Measurements from ENCODE around the gene SERPINB1. TPM values are rescaled to one million over a fixed set of nuclear protein-coding genes. Genes with fewer than 3 reads are reported as not detected.
A peak's percentile ranks its signal among the peaks of the same experiment; 100 is the strongest.
"Not testable (repeated sequence)": the region's sequence is repeated elsewhere in the genome, so short reads cannot be mapped to it uniquely, and the experiment has no call there.

The SERPINB1 gene
- total and polyA plus RNA-seq, 11 donors, result 15.4 to 55.6 (median 22.2) TPM

DNA sequence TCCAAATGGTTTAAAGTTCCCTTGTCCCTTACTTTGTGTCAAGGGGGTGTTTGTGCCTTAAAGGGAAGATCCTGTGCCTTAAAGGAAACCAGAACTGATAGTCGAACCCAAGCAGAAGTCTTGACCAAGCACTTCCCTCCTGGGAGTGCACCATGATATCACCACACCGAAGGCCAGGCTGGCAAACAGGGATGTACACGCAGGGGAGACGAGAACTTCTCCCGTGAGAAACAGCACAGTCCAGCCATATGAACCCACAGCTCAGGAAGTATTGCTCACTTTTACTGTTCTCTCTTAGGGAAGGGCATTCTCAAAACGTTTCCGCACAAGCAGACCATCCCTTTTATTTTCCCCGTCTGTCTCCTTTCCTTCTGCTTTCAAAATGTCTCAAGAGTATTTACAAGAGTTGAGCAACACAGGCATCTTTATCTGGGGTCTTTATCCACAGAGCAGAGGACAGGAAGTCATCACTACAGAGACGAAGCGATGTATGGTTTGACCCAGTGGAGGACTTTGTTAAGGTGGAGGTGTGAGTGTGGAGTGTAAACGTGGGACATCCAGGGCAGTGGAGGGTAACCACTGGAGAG, 12.8 kb upstream of the SERPINB1 start:
- intact Hi-C loops (cut with DNase I), result loop anchor here in 2 of 10 donors (2.0 to 10.0 kb wide), 2 partner anchors 50 kb away; partner anchors contain the start of gene SERPINB9 (in 1 of the 2)
- Histone ChIP-seq H3K4me1 (peaks cover 4 to 71% (median 47%) of the 10 kb centered on the region in 12 donors), H3K4me3 (peak overlapping the region in 10 of 12 donors; percentile 6 to 56 (median 38)), H3K27ac (peak overlapping the region; percentile 11 to 97 (median 75)), H3K9me3 (no peaks in the 10 kb centered on the region), H3K27me3 (no peaks in the 10 kb centered on the region), H3K36me3 (no peaks in the 10 kb centered on the region)
- TF ChIP-seq POLR2A (IDR thresholded peaks at IDR 0.05), result no peak
- TF ChIP-seq, protein P1, sequence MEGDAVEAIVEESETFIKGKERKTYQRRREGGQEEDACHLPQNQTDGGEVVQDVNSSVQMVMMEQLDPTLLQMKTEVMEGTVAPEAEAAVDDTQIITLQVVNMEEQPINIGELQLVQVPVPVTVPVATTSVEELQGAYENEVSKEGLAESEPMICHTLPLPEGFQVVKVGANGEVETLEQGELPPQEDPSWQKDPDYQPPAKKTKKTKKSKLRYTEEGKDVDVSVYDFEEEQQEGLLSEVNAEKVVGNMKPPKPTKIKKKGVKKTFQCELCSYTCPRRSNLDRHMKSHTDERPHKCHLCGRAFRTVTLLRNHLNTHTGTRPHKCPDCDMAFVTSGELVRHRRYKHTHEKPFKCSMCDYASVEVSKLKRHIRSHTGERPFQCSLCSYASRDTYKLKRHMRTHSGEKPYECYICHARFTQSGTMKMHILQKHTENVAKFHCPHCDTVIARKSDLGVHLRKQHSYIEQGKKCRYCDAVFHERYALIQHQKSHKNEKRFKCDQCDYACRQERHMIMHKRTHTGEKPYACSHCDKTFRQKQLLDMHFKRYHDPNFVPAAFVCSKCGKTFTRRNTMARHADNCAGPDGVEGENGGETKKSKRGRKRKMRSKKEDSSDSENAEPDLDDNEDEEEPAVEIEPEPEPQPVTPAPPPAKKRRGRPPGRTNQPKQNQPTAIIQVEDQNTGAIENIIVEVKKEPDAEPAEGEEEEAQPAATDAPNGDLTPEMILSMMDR (IDR thresholded peaks at IDR 0.05), result peak in 1 of 12 donors; percentile 2
- 32 to 44% (median 38%) methylated on average over 11 of the region's 11 CpGs for WGBS, 4 donors
- peak; percentile 30 to 70 (median 56) for ATAC-seq
- DNase-seq, result peak in 3 of 5 donors; percentile 42 to 62 (median 50)

DNA sequence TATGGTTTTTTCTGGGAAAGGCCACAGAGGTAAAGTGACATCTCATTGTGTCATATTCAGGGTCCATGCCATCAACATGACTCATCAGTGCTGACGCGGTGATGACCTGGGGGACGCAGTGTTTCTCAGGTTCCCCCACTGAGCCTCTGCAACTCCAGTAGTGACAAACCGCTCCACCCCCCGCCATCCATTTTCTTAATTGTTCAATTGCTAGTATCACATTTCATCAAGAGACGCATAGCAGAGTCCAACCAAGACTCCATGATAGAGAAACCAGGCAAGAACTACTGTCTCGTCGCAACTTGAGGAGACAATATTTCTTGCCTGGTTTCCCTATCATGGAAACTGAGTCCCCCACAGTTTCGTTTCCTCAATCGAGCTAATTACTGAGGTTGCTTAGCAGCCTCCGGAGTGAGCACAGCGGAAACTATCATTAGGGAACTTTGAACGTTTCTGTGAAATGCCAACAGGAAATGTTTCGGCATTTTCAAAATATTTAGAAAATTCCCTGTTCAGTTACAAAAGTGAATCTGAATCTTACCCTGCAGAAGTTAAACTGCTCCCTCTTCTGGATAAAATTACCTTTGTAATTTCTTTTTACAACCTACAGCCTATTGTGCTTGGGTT, 12.2 kb upstream of the SERPINB1 start:
- intact Hi-C loops (cut with DNase I), result loop anchor here in 2 of 10 donors (2.0 to 10.0 kb wide), 2 partner anchors 51 kb away; partner anchors contain the start of gene SERPINB9 (in 1 of the 2)
- WGBS, 4 donors, result 36 to 45% (median 41%) methylated on average over 14 of the region's 14 CpGs
- TF ChIP-seq, protein P1 (IDR thresholded peaks at IDR 0.05), result peak in 11 of 12 donors; percentile 21 to 65 (median 42)
- no peak for TF ChIP-seq POLR2A (IDR thresholded peaks at IDR 0.05)
- ATAC-seq, result peak; percentile 18 to 49 (median 20)
- peak overlapping the region in 10 of 12 donors; percentile 16 to 56 (median 38) for H3K4me3 ChIP-seq
- no peaks in the 10 kb centered on the region for H3K9me3 ChIP-seq
- H3K27ac ChIP-seq, result peak overlapping the region; percentile 11 to 97 (median 75)
- DNase-seq, result peak in 2 of 5 donors; percentile 37 to 52
- H3K27me3 ChIP-seq, result no peaks in the 10 kb centered on the region
- H3K4me1 ChIP-seq, result peaks cover 4 to 69% (median 44%) of the 10 kb centered on the region in 12 donors
- no peaks in the 10 kb centered on the region for H3K36me3 ChIP-seq

DNA sequence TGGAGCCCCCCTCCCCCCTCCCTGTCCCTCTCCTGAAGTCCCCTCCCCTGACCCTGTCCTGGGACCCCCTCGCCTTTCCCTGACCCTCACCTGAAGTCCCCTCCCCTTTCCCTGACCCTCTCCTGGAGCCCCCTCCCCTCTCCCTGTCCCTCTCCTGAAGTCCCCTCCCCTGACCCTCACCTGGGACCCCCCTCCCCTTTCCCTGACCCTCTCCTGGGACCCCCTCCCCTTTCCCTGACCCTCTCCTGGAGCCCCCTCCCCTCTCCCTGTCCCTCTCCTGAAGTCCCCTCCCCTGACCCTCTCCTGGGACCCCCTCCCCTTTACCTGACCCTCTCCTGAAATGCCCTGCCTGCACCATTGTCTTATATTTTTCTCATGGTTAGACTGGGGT, 11.7 kb upstream of the SERPINB1 start:
- ATAC-seq, H3K9me3 ChIP-seq, DNase-seq, H3K36me3 ChIP-seq, H3K27me3 ChIP-seq: not testable (repeated sequence)
- H3K4me1 ChIP-seq, result peaks cover 4 to 69% (median 39%) of the 10 kb centered on the region in 12 donors
- peak overlapping the region in 11 of 12 donors; percentile 11 to 97 (median 77) for H3K27ac ChIP-seq
- H3K4me3 ChIP-seq, result peak overlapping the region in 5 of 12 donors; percentile 29 to 56 (median 43)
- intact Hi-C loops (cut with DNase I), result loop anchor here in 1 of 10 donors (10.0 kb wide), 1 partner anchor 51 kb away; the partner anchor contains the start of gene SERPINB9
- WGBS, 4 donors, result 88 to 100% (median 100%) methylated on average over 1 of the region's 1 CpG

DNA sequence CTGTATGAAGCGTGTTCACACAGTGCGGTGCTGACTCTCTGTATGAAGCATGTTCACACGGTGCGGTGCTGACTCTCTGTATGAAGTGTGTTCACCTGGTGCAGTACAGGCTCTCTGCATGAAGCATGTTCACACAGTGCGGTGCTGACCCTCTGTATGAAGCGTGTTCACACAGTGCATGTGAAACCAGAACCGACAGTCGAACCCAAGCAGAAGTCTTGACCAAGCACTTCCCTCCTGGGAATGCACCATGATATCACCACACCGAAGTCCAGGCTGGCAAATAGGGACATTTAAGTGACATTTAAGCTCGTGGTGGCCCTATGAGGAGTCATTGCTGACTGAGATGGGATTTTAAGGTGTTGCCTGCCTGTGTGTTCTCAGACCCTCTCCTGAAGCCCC, 11.3 kb upstream of the SERPINB1 start:
- no peaks in the 10 kb centered on the region for H3K27me3 ChIP-seq
- H3K9me3 ChIP-seq, result no peaks in the 10 kb centered on the region
- no peak overlapping the region for H3K27ac ChIP-seq
- ATAC-seq, result no peak
- TF ChIP-seq, protein P1 (IDR thresholded peaks at IDR 0.05), result no peak
- TF ChIP-seq POLR2A (IDR thresholded peaks at IDR 0.05), result no peak
- no peak overlapping the region for H3K4me3 ChIP-seq
- intact Hi-C loops (cut with DNase I), result loop anchor here in 1 of 10 donors (10.0 kb wide), 1 partner anchor 52 kb away; the partner anchor contains the start of gene SERPINB9
- peaks cover 4 to 68% (median 36%) of the 10 kb centered on the region in 12 donors for H3K4me1 ChIP-seq
- no peaks in the 10 kb centered on the region for H3K36me3 ChIP-seq
- 71 to 86% (median 77%) methylated on average over 8 to 10 of the region's 10 CpGs for WGBS, 4 donors
- no peak for DNase-seq
